K562 (cell line): ENCODE results near the gene ARPC2. TPM values are rescaled to one million over a fixed set of nuclear protein-coding genes. Genes with fewer than 3 reads are reported as not detected.

Experiments
- ATAC-seq: fragments of 200-7000 bp; cut with Tn5 transposase; 3 replicates; pipeline ENCODE4 v1.9.1; 2020; ENCODE audit warnings: moderate library complexity
- BruUV-seq: library from RNA; stranded (reverse); fragments of 400-500 nt; replicated peaks from 2 replicates; lab custom pipeline; 2021; lab: Mats Ljungman, UMichigan
- CTCF ChIA-PET: fragments of 300-600 bp; formaldehyde crosslinking; extraction: SDS; loops from one replicate; lab custom pipeline; 2021; ENCODE audit warnings: low intra/inter-chr PET ratio; lab: Yijun Ruan, JAX
- POLR2A ChIA-PET: fragments of 300-600, 350-650 bp; sonication (Branson Sonifier 250); formaldehyde crosslinking; extraction: SDS; loops from one replicate; lab custom pipeline; 2021; ENCODE audit warnings: antibody characterized with exemption, inconsistent platforms; lab: Yijun Ruan, JAX
- DNase-seq, 4 experiments: peaks; one replicate each; pipeline versions ENCODE4 v3.0.0 to v3.0.0-alpha.2; 2011 to 2018; ENCODE audit warnings: low spot score in 3 of 4, mixed read lengths in 3 of 4; ENCODE audit errors: extremely low read depth in 1 of 4
- FAIRE-seq: peaks from 2 replicates; lab custom pipeline; 2011; peaks lifted over from hg19 to GRCh38; lab: Jason Lieb, UNC
- H2AFZ ChIP-seq: 2 replicates; pipeline ENCODE4 v1.6.0; 2011; ENCODE audit warnings: low read depth, low read length, control low read depth, inconsistent platforms
- H3K27ac ChIP-seq: fragments of 200-600 bp; 3 replicates; pipeline ENCODE4 v1.8.0; 2011; ENCODE audit warnings: low read depth, mild to moderate bottlenecking, control low read depth, inconsistent platforms, low read length, moderate library complexity, mixed read lengths; ENCODE audit errors: extremely low read depth
- H3K27me3 ChIP-seq, 2 experiments: fragments of 300-600 bp in 1 of 2; 2 replicates in 1 of 2; 3 replicates in 1 of 2; pipeline versions ENCODE4 v1.6.0 to v1.8.0; 2011; ENCODE audit warnings: inconsistent platforms in 2 of 2, low read length in 2 of 2, mild to moderate bottlenecking in 1 of 2, mixed read lengths in 1 of 2, moderate library complexity in 1 of 2; ENCODE audit not compliant: control insufficient read depth in 2 of 2, insufficient read depth in 2 of 2
- H3K36me3 ChIP-seq: fragments of 300-600 bp; 3 replicates; pipeline ENCODE4 v1.8.0; 2011; ENCODE audit warnings: mild to moderate bottlenecking, low read length, inconsistent platforms; ENCODE audit not compliant: control insufficient read depth, insufficient read depth
- H3K4me1 ChIP-seq, 2 experiments: fragments of 200-600 bp in 1 of 2; replicated peaks in 1 of 2; 2 replicates in 1 of 2; 3 replicates in 1 of 2; pipeline versions ENCODE4 v1.5.1 to v1.8.0; 2011; ENCODE audit warnings: inconsistent platforms in 2 of 2, low read length in 2 of 2, mild to moderate bottlenecking in 1 of 2, mixed read lengths in 1 of 2, moderate library complexity in 1 of 2; ENCODE audit not compliant: control insufficient read depth in 2 of 2, insufficient read depth in 2 of 2
- H3K4me2 ChIP-seq: 2 replicates; pipeline ENCODE4 v1.6.1; 2011; ENCODE audit warnings: low read length, control low read depth, inconsistent platforms, mixed read lengths; ENCODE audit not compliant: insufficient read depth
- H3K4me3 ChIP-seq: fragments of 200-600 bp; sonication (generic), shearing (Covaris generic); 2 replicates; pipeline ENCODE4 v1.5.1; 2016; ENCODE audit warnings: control low read depth, inconsistent platforms
- H3K79me2 ChIP-seq: fragments of 200-600 bp; 3 replicates; pipeline ENCODE4 v1.8.0; 2011; ENCODE audit warnings: low read length, inconsistent platforms; ENCODE audit not compliant: control insufficient read depth, insufficient read depth
- H3K9ac ChIP-seq, 2 experiments: 2 replicates each; pipeline versions ENCODE4 v1.6.0 to v1.6.1; 2011; ENCODE audit warnings: low read depth in 2 of 2, low read length in 2 of 2, control low read depth in 1 of 2, inconsistent platforms in 1 of 2, mild to moderate bottlenecking in 1 of 2, mixed read lengths in 1 of 2; ENCODE audit not compliant: insufficient read depth in 1 of 2
- H3K9me1 ChIP-seq: one replicate; pipeline ENCODE4 v1.6.0; 2011; ENCODE audit warnings: inconsistent platforms, mild to moderate bottlenecking, low read length, moderate library complexity; ENCODE audit not compliant: control insufficient read depth, insufficient read depth
- H3K9me3 ChIP-seq: replicated peaks from 2 replicates; pipeline ENCODE4 v1.5.1; 2011; ENCODE audit warnings: low read depth, low read length, inconsistent platforms; ENCODE audit not compliant: control insufficient read depth, insufficient read depth
- H4K20me1 ChIP-seq: replicated peaks from 2 replicates; pipeline ENCODE4 v1.6.1; 2011; ENCODE audit warnings: low read length, inconsistent platforms, mixed read lengths; ENCODE audit not compliant: control insufficient read depth, insufficient read depth
- CAMTA2 ChIP-seq: fragments of 250-450 bp; sonication (Bioruptor Pico); conservative IDR thresholded peaks from 2 replicates; pipeline ENCODE4 v1.5.1; 2022
- SPI1 ChIP-seq: IDR thresholded peaks from 2 replicates; pipeline ENCODE4 v1.6.1; 2011; ENCODE audit warnings: low read depth, low read length, control low read depth, borderline replicate concordance
- ZNF12 ChIP-seq: sonication (generic); formaldehyde crosslinking; IDR thresholded peaks from 2 replicates; pipeline ENCODE4 v1.4.0; 2020; ENCODE audit warnings: mild to moderate bottlenecking, missing genetic modification reagents
- WGBS: fragments of 100-300 bp; shearing (Covaris generic); methylation state at CpG from one replicate; pipeline ENCODE4 v1.1.6; 2016; ENCODE audit warnings: low coverage, mixed read lengths; ENCODE audit not compliant: insufficient coverage; ENCODE audit errors: missing lambda C conversion rate; 5-methylcytosine and 5-hydroxymethylcytosine counted together
- in situ Hi-C: fragments of 300-500 bp; cut with MboI; formaldehyde crosslinking; loops from 4 replicates; pipeline ENCODE4 v1.15.0; 2018; ENCODE audit warnings: inconsistent platforms, mixed read lengths
- intact Hi-C: fragments of 100-400 bp; cut with micrococcal nuclease; formaldehyde crosslinking; loops from 2 replicates; pipeline ENCODE4 v1.14.2; 2022
- polyA plus RNA-seq, 8 experiments: library from polyadenylated mRNA; depleted of rRNA in 4 of 8; stranded (reverse) in 5 of 8; unstranded in 3 of 8; fragments of >200 nt; fragmentation: Nextera tagmentation in 2 of 8; fragmentation: Illumina TruSeq in 1 of 8; extraction: Ambion mirVana in 2 of 8; extraction: Trizol in 1 of 8; gene quantifications; 2 replicates each; pipeline versions ENCODE4 v1.2.1 to v1.2.3, GENCODE V29; 2011 to 2014; ENCODE audit warnings: inconsistent platforms in 1 of 8, missing spikeins in 1 of 8
- total RNA-seq, 7 experiments: library from RNA; depleted of rRNA in 6 of 7; stranded (reverse); fragments of >200 nt in 6 of 7; fragmentation: Illumina TruSeq in 2 of 7; extraction: Trizol in 2 of 7; gene quantifications; 2 replicates each; pipeline versions ENCODE4 v1.2.1 to v1.2.3, GENCODE V29; 2011 to 2021; ENCODE audit warnings: low replicate concordance in 1 of 7

ARPC2 gene
- total and polyA plus RNA-seq, 9 of the 15 experiments (the other 6 are each of a cell fraction or from before 2014, with no cell fraction given), result 81.9 to 187 (median 103) TPM

DNA sequence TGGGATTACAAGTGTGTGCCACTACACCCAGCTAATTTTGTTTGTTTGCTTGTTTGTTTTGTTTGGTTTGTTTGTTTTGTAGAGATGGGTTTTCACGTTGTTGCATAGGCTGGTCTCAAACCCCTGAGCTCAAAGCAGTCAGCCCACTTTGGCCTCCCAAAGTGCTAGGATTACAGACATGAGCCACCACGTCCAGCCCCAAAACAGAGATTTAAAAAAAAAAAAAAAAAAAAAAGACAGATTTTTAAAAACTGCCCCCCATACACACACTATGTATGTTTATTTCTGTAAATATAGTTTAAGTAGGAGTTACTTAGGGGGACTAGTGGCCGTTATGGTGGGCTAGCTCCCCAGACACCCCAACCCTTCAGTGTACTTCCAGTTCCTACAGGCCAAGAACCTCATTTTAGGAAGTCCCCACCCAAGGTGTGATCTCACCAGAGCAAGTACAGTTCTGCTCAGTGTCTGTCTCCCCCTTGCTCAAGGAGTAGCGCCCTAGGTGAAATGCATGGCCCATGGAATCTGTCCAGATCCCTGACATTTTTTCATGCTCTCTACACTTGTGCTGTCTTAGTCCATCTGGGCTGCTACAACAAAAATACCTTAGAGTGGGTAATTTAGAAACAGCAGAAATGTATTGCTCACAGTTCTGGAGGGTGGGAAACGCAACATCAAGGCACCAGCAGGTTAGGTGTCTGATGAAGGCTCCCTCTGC lies 76.9 kb downstream of the ARPC2 start:
- DNase-seq (peak in 2 of 4 experiments; percentile 38 to 41), FAIRE-seq (no peak), ATAC-seq (no peak)
- Histone ChIP-seq H3K4me1 (peaks cover 34 to 43% of the 10 kb centered on the region in 2 experiments), H3K9ac (peak overlapping the region in 1 of 2 experiments; percentile 14; a peak in 2 of 4 replicates), H3K27ac (peak overlapping the region; percentile 45; the same call in 2 of the 3 replicates), H3K4me3 (no peak overlapping the region), H3K27me3 (no peaks in the 10 kb centered on the region), H3K36me3 (peaks cover 8% of the 10 kb centered on the region; the same call in 2 of the 3 replicates), H2AFZ (peak overlapping the region; percentile 82), H3K9me1 (peaks cover 3% of the 10 kb centered on the region), H3K79me2 (peaks cover 39% of the 10 kb centered on the region), H4K20me1 (no peaks in the 10 kb centered on the region), H3K9me3 (no peaks in the 10 kb centered on the region), H3K4me2 (no peak overlapping the region)
- WGBS, result 42% methylated on average over 4 of the region's 5 CpGs
- no TSS peak for BruUV-seq
- in situ Hi-C loops, result no loop called here
- CTCF ChIA-PET, result interaction anchor here (0.7 kb wide), 1 partner anchor 12 kb away, joined by 4 read pairs; no protein-coding TSS in a partner anchor
- intact Hi-C loops, result loop anchor here (2.0 to 5.0 kb wide), 2 partner anchors 105 to 273 kb away; partner anchors contain the start of genes CNOT9, CTDSP1 and USP37
- POLR2A ChIA-PET, result interaction anchor here (0.6 kb wide), 4 partner anchors 20 to 459 kb away, joined by 3 to 4 read pairs (median 4); no protein-coding TSS in a partner anchor
- TF ChIP-seq ZNF12 (CRISPR knock-in tag), result 0 out of 2 replicates have a peak, but pooled peaks have one; percentile 32
- TF ChIP-seq CAMTA2 (CRISPR knock-in tag), result no peak
- 0 out of 2 replicates have a peak, but pooled peaks have one; percentile 3 for TF ChIP-seq SPI1
